GM23338 (cell line): ENCODE measurements around the gene ICAM4. TPM values are rescaled to one million over a fixed set of nuclear protein-coding genes. Genes with fewer than 3 reads are reported as not detected.
A peak's percentile ranks its signal among the peaks of the same experiment; 100 is the strongest.

Experiments used
- ATAC-seq: fragments of 200-7000 bp; cut with Tn5 transposase; 3 replicates; pipeline ENCODE4 v1.9.1; 2020
- DNase-seq: peaks from one replicate; pipeline ENCODE4 v3.0.0-alpha.2; 2015; ENCODE audit warnings: low spot score
- H2AFZ ChIP-seq: fragments of 200-600 bp; sonication (generic); 2 replicates; pipeline ENCODE4 v1.8.0; 2016; ENCODE audit warnings: antibody characterized with exemption, mild to moderate bottlenecking, moderate library complexity
- H3F3A ChIP-seq: fragments of 200-600 bp; sonication (generic); replicated peaks from 2 replicates; pipeline ENCODE4 v1.8.0; 2017; ENCODE audit warnings: antibody characterized with exemption, mixed run types, low read depth
- H3K27ac ChIP-seq: fragments of 200-600 bp; sonication (generic); 2 replicates; pipeline ENCODE4 v1.6.1; 2016; ENCODE audit warnings: low read depth
- H3K27me3 ChIP-seq: fragments of 200-600 bp; sonication (generic); 2 replicates; pipeline ENCODE4 v1.8.0; 2016; ENCODE audit warnings: mild to moderate bottlenecking, mixed run types, moderate library complexity; ENCODE audit not compliant: insufficient read depth
- H3K36me3 ChIP-seq: fragments of 200-600 bp; sonication (generic); 2 replicates; pipeline ENCODE4 v1.8.0; 2016; ENCODE audit warnings: mild to moderate bottlenecking; ENCODE audit not compliant: insufficient read depth
- H3K4me1 ChIP-seq: fragments of 200-600 bp; sonication (generic); 2 replicates; pipeline ENCODE4 v1.8.0; 2016; ENCODE audit warnings: mild to moderate bottlenecking, moderate library complexity; ENCODE audit not compliant: insufficient read depth
- H3K4me2 ChIP-seq: fragments of 200-600 bp; sonication (generic); 2 replicates; pipeline ENCODE4 v1.7.1; 2017; ENCODE audit warnings: mixed run types
- H3K4me3 ChIP-seq: fragments of 200-600 bp; sonication (generic); 2 replicates; pipeline ENCODE4 v1.6.1; 2016; ENCODE audit warnings: mixed run types
- H3K79me2 ChIP-seq: fragments of 200-600 bp; sonication (generic); replicated peaks from 2 replicates; pipeline ENCODE4 v1.8.0; 2017; ENCODE audit warnings: mild to moderate bottlenecking; ENCODE audit not compliant: insufficient read depth
- H3K9me2 ChIP-seq: fragments of 200-600 bp; sonication (generic); 2 replicates; pipeline ENCODE4 v1.8.0; 2017; ENCODE audit not compliant: insufficient read depth
- H4K20me1 ChIP-seq: fragments of 200-600 bp; sonication (generic); replicated peaks from 2 replicates; pipeline ENCODE4 v1.8.0; 2017; ENCODE audit warnings: mild to moderate bottlenecking; ENCODE audit not compliant: insufficient read depth
- H3K27ac Mint-ChIP-seq: 2 replicates; pipeline ENCODE4 v1.8.0; 2020; ENCODE audit warnings: inconsistent platforms, mild to moderate bottlenecking, moderate library complexity, mixed read lengths
- H3K27me3 Mint-ChIP-seq: 3 replicates; pipeline ENCODE4 v1.8.0; 2022; ENCODE audit warnings: low read depth, mild to moderate bottlenecking, moderate library complexity, mixed read lengths, inconsistent platforms; ENCODE audit not compliant: insufficient read depth, poor library complexity
- H3K36me3 Mint-ChIP-seq: 3 replicates; pipeline ENCODE4 v1.8.0; 2021; ENCODE audit warnings: low read depth, mild to moderate bottlenecking, inconsistent platforms, moderate library complexity, mixed read lengths
- H3K4me1 Mint-ChIP-seq: 3 replicates; pipeline ENCODE4 v1.8.0; 2020; ENCODE audit warnings: mild to moderate bottlenecking, inconsistent platforms, mixed read lengths
- H3K4me3 Mint-ChIP-seq: 3 replicates; pipeline ENCODE4 v1.8.0; 2021; ENCODE audit warnings: moderate library complexity, mild to moderate bottlenecking, inconsistent platforms, mixed read lengths
- H3K9me3 Mint-ChIP-seq: 3 replicates; pipeline ENCODE4 v1.8.0; 2020; ENCODE audit warnings: moderate library complexity, mild to moderate bottlenecking, inconsistent platforms, mixed read lengths
- CREB1 ChIP-seq: fragments of 250-450 bp; sonication (Bioruptor Pico); IDR thresholded peaks from 2 replicates; pipeline ENCODE4 v1.5.0; 2020; ENCODE audit warnings: low read depth, mild to moderate bottlenecking, moderate library complexity
- EZH2 ChIP-seq: fragments of 200-600 bp; sonication (generic); IDR thresholded peaks from one replicate; pipeline ENCODE4 v1.8.0; 2017; ENCODE audit warnings: antibody characterized with exemption, mild to moderate bottlenecking, low read depth; ENCODE audit not compliant: unreplicated experiment
- EZH2phosphoT487 ChIP-seq: fragments of 200-600 bp; sonication (generic); IDR thresholded peaks from one replicate; pipeline ENCODE4 v1.8.1; 2018; ENCODE audit warnings: antibody characterized with exemption; ENCODE audit not compliant: unreplicated experiment
- JUNB ChIP-seq: IDR thresholded peaks from one replicate; pipeline ENCODE4 v1.6.1; 2016; ENCODE audit warnings: antibody characterized with exemption; ENCODE audit not compliant: unreplicated experiment
- NANOG ChIP-seq: IDR thresholded peaks from 2 replicates; pipeline ENCODE4 v1.6.1; 2016; ENCODE audit warnings: antibody characterized with exemption, borderline replicate concordance
- POLR2AphosphoS5 ChIP-seq: IDR thresholded peaks from 2 replicates; pipeline ENCODE4 v1.6.1; 2016; ENCODE audit warnings: antibody characterized with exemption, low read depth
- STAT1 ChIP-seq: IDR thresholded peaks from one replicate; pipeline ENCODE4 v1.6.1; 2016; ENCODE audit warnings: antibody characterized with exemption; ENCODE audit not compliant: unreplicated experiment
- ZNF114 ChIP-seq: fragments of 250-450 bp; sonication (Bioruptor Pico); IDR thresholded peaks from 2 replicates; pipeline ENCODE4 v1.5.0; 2020; ENCODE audit warnings: mild to moderate bottlenecking, moderate library complexity
- ZNF331 ChIP-seq: fragments of 250-450 bp; sonication (Bioruptor Pico); IDR thresholded peaks from 2 replicates; pipeline ENCODE4 v1.5.0; 2020; ENCODE audit warnings: low read depth, mild to moderate bottlenecking, moderate library complexity
- polyA plus RNA-seq: library from polyadenylated mRNA; unstranded; fragments of >200 nt; fragmentation: Nextera tagmentation; extraction: Ambion mirVana; gene quantifications from 2 replicates; pipeline ENCODE4 v1.2.1, GENCODE V29; 2016
- total RNA-seq: library from RNA; depleted of rRNA; stranded (reverse); fragments of >200 nt; shearing (Covaris generic); gene quantifications from 2 replicates; pipeline ENCODE4 v1.2.3, GENCODE V29; 2014
- TF ChIP-seq, protein P1 (sequence below), 2 experiments: fragments of 200-600 bp in 1 of 2; sonication (generic) in 1 of 2; conservative IDR thresholded peaks; 2 replicates each; pipeline versions ENCODE4 v1.5.1 to v1.6.1; 2016 to 2017; ENCODE audit warnings: antibody characterized with exemption in 2 of 2, low read depth in 2 of 2, mild to moderate bottlenecking in 2 of 2, moderate library complexity in 1 of 2
- TF ChIP-seq, protein P2 (sequence below): IDR thresholded peaks from one replicate; pipeline ENCODE4 v1.6.1; 2018; ENCODE audit warnings: antibody characterized with exemption; ENCODE audit not compliant: unreplicated experiment
- TF ChIP-seq, protein P3 (sequence below): IDR thresholded peaks from 2 replicates; pipeline ENCODE4 v1.6.1; 2016; ENCODE audit warnings: antibody characterized with exemption
- TF ChIP-seq, protein P4 (sequence below): fragments of 250-450 bp; sonication (Bioruptor Pico); IDR thresholded peaks from 2 replicates; pipeline ENCODE4 v1.5.0; 2020; ENCODE audit warnings: mild to moderate bottlenecking, moderate library complexity

ICAM4 gene
- total and polyA plus RNA-seq, 2 experiments from 2014 or later = 0.81 to 1.0 TPM

DNA sequence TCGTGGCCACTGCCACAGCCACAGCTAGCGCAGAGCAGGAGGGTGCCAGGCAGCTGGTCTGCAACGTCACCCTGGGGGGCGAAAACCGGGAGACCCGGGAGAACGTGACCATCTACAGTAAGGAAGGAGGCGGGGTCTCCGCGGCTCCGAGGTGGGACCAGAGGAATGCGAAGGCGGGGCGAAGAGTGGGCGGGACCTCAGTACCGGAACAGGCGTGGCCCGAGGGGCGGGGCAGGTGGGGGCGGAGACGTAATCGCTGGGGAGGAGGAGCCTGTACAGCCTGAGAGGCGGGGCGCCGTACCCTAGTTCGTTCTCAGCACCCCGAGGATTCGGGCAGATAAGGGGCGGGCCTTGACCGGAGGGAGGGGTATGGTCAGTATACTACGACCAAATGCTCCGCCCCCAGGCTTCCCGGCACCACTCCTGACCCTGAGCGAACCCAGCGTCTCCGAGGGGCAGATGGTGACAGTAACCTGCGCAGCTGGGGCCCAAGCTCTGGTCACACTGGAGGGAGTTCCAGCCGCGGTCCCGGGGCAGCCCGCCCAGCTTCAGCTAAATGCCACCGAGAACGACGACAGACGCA is 5.5 kb downstream of the ICAM4 start:
- Histone ChIP-seq H3K27me3 (peaks cover 100% of the 10 kb centered on the region), H3K79me2 (no peaks in the 10 kb centered on the region), H3K27ac (no peak overlapping the region), H3F3A (peaks cover 27% of the 10 kb centered on the region; the same call in 1 of the 2 replicates), H3K4me1 (peaks cover 17% of the 10 kb centered on the region), H3K4me3 (peak overlapping the region; percentile 71), H2AFZ (peak overlapping the region; percentile 98), H4K20me1 (no peaks in the 10 kb centered on the region; the same call in 1 of the 2 replicates), H3K4me2 (peak overlapping the region; percentile 94), H3K9me2 (no peaks in the 10 kb centered on the region), H3K36me3 (no peaks in the 10 kb centered on the region)
- DNase-seq (peak; percentile 98), ATAC-seq (peak; percentile 38)
- TF ChIP-seq CREB1 (CRISPR knock-in tag) (no peak), JUNB (no peak), POLR2AphosphoS5 (no peak), ZNF331 (CRISPR knock-in tag) (no peak), EZH2 (no peak), EZH2phosphoT487 (no peak), NANOG (no peak), STAT1 (no peak), ZNF114 (CRISPR knock-in tag) (no peak)
- TF ChIP-seq, protein P1, sequence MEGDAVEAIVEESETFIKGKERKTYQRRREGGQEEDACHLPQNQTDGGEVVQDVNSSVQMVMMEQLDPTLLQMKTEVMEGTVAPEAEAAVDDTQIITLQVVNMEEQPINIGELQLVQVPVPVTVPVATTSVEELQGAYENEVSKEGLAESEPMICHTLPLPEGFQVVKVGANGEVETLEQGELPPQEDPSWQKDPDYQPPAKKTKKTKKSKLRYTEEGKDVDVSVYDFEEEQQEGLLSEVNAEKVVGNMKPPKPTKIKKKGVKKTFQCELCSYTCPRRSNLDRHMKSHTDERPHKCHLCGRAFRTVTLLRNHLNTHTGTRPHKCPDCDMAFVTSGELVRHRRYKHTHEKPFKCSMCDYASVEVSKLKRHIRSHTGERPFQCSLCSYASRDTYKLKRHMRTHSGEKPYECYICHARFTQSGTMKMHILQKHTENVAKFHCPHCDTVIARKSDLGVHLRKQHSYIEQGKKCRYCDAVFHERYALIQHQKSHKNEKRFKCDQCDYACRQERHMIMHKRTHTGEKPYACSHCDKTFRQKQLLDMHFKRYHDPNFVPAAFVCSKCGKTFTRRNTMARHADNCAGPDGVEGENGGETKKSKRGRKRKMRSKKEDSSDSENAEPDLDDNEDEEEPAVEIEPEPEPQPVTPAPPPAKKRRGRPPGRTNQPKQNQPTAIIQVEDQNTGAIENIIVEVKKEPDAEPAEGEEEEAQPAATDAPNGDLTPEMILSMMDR (conservative IDR thresholded peaks at IDR 0.05; ENCODE audit: low read depth in 2 of 2) = no peak
- TF ChIP-seq, protein P2, sequence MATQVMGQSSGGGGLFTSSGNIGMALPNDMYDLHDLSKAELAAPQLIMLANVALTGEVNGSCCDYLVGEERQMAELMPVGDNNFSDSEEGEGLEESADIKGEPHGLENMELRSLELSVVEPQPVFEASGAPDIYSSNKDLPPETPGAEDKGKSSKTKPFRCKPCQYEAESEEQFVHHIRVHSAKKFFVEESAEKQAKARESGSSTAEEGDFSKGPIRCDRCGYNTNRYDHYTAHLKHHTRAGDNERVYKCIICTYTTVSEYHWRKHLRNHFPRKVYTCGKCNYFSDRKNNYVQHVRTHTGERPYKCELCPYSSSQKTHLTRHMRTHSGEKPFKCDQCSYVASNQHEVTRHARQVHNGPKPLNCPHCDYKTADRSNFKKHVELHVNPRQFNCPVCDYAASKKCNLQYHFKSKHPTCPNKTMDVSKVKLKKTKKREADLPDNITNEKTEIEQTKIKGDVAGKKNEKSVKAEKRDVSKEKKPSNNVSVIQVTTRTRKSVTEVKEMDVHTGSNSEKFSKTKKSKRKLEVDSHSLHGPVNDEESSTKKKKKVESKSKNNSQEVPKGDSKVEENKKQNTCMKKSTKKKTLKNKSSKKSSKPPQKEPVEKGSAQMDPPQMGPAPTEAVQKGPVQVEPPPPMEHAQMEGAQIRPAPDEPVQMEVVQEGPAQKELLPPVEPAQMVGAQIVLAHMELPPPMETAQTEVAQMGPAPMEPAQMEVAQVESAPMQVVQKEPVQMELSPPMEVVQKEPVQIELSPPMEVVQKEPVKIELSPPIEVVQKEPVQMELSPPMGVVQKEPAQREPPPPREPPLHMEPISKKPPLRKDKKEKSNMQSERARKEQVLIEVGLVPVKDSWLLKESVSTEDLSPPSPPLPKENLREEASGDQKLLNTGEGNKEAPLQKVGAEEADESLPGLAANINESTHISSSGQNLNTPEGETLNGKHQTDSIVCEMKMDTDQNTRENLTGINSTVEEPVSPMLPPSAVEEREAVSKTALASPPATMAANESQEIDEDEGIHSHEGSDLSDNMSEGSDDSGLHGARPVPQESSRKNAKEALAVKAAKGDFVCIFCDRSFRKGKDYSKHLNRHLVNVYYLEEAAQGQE = no peak
- TF ChIP-seq, protein P3, sequence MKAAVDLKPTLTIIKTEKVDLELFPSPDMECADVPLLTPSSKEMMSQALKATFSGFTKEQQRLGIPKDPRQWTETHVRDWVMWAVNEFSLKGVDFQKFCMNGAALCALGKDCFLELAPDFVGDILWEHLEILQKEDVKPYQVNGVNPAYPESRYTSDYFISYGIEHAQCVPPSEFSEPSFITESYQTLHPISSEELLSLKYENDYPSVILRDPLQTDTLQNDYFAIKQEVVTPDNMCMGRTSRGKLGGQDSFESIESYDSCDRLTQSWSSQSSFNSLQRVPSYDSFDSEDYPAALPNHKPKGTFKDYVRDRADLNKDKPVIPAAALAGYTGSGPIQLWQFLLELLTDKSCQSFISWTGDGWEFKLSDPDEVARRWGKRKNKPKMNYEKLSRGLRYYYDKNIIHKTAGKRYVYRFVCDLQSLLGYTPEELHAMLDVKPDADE = no peak
- TF ChIP-seq, protein P4, sequence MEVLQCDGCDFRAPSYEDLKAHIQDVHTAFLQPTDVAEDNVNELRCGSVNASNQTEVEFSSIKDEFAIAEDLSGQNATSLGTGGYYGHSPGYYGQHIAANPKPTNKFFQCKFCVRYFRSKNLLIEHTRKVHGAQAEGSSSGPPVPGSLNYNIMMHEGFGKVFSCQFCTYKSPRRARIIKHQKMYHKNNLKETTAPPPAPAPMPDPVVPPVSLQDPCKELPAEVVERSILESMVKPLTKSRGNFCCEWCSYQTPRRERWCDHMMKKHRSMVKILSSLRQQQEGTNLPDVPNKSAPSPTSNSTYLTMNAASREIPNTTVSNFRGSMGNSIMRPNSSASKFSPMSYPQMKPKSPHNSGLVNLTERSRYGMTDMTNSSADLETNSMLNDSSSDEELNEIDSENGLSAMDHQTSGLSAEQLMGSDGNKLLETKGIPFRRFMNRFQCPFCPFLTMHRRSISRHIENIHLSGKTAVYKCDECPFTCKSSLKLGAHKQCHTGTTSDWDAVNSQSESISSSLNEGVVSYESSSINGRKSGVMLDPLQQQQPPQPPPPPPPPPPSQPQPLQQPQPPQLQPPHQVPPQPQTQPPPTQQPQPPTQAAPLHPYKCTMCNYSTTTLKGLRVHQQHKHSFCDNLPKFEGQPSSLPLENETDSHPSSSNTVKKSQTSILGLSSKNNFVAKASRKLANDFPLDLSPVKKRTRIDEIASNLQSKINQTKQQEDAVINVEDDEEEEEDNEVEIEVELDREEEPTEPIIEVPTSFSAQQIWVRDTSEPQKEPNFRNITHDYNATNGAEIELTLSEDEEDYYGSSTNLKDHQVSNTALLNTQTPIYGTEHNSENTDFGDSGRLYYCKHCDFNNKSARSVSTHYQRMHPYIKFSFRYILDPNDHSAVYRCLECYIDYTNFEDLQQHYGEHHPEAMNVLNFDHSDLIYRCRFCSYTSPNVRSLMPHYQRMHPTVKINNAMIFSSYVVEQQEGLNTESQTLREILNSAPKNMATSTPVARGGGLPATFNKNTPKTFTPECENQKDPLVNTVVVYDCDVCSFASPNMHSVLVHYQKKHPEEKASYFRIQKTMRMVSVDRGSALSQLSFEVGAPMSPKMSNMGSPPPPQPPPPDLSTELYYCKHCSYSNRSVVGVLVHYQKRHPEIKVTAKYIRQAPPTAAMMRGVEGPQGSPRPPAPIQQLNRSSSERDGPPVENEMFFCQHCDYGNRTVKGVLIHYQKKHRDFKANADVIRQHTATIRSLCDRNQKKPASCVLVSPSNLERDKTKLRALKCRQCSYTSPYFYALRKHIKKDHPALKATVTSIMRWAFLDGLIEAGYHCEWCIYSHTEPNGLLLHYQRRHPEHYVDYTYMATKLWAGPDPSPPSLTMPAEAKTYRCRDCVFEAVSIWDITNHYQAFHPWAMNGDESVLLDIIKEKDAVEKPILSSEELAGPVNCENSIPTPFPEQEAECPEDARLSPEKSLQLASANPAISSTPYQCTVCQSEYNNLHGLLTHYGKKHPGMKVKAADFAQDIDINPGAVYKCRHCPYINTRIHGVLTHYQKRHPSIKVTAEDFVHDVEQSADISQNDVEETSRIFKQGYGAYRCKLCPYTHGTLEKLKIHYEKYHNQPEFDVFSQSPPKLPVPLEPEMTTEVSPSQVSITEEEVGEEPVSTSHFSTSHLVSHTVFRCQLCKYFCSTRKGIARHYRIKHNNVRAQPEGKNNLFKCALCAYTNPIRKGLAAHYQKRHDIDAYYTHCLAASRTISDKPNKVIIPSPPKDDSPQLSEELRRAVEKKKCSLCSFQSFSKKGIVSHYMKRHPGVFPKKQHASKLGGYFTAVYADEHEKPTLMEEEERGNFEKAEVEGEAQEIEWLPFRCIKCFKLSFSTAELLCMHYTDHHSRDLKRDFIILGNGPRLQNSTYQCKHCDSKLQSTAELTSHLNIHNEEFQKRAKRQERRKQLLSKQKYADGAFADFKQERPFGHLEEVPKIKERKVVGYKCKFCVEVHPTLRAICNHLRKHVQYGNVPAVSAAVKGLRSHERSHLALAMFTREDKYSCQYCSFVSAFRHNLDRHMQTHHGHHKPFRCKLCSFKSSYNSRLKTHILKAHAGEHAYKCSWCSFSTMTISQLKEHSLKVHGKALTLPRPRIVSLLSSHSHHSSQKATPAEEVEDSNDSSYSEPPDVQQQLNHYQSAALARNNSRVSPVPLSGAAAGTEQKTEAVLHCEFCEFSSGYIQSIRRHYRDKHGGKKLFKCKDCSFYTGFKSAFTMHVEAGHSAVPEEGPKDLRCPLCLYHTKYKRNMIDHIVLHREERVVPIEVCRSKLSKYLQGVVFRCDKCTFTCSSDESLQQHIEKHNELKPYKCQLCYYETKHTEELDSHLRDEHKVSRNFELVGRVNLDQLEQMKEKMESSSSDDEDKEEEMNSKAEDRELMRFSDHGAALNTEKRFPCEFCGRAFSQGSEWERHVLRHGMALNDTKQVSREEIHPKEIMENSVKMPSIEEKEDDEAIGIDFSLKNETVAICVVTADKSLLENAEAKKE (CRISPR knock-in tag) = no peak
- H3K27me3 Mint-ChIP-seq = peaks cover 96% of the 10 kb centered on the region
- peaks cover 3% of the 10 kb centered on the region; the same call in 1 of the 3 replicates for H3K9me3 Mint-ChIP-seq
- H3K4me3 Mint-ChIP-seq = peak overlapping the region; percentile 77
- H3K36me3 Mint-ChIP-seq = no peaks in the 10 kb centered on the region
- H3K27ac Mint-ChIP-seq = no peak overlapping the region
- H3K4me1 Mint-ChIP-seq = peaks cover 35% of the 10 kb centered on the region
